HG03108 (cell line): ENCODE results near the gene PIP4K2C.
"Not testable (repeated sequence)": the region's sequence is repeated elsewhere in the genome, so short reads cannot be mapped to it uniquely, and the experiment has no call there.

Experiments used
- ATAC-seq: cut with Tn5 transposase; IDR thresholded peaks from one replicate; pipeline ENCODE4 v1.9.1; 2021; ENCODE audit warnings: moderate library complexity; ENCODE audit not compliant: unreplicated experiment

Gene PIP4K2C

DNA sequence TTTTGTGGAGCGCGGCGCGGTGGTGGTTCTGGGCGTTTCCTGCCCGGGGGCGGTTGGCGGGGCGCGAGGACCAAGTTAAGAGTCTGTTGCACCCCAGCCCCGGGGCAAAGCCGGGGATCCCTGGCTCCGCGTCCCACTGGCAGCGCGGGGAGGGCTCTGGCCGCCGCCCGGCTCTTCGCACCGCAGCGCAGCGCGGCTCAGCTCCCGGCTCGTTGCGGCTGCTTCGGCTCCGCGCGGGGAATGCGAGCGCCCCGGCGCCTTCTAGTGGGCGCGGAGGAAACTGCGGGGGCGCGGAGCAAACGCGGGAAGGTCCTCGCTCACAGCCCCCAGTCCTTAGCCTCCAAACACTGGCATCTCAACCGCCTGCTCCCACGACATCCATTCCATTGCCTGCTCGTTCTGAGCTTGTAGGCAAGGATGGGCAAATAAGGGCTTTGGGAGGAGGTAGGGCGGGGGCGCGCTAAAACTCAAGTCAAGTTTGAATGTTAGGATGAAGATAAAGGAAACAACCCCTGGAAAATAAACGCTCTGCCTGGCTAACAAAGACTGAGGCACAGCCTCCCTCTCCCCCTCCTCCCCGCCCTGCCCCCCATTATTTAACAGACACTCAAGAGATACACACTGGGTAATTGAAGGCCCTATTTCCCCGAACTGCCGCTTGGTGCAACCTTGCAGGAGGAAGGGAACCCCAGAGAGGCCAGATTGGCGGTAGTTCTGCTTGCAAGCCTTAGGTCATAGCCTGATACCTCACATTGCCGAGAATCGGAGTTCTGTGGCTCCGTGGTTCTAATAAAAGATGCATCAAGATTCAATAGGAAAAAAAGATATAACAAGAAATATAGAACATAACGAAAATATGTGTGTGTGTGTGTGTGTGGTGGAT lies 42.2 kb downstream of the PIP4K2C start, which contains the start of gene B4GALNT1:
Gene B4GALNT1 (minus strand): TSS at position 244 of the 883 bp plus-strand sequence. CDS start 1,069 bp downstream, outside the sequence.
- ATAC-seq: peak; percentile 66

DNA sequence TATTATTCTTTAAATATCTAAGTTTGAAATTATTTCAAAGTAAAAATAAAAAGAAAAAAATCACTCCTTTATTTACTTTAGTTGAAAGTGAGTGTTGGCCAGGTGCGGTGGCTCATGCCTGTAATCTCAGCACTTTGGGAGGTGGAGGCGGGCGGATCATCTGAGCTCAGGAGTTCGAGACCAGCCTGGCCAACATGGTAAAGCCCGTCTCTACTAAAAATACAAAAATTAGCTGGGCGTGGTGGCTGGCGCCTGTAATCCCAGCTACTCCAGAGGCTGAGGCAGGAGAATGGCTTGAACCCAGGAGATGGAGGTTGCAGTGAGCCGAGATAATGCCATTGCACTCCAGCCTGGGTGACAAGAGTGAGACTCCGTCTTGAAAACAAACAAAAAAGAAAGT lies 45.7 kb downstream of the PIP4K2C start:
- ATAC-seq: not testable (repeated sequence)

DNA sequence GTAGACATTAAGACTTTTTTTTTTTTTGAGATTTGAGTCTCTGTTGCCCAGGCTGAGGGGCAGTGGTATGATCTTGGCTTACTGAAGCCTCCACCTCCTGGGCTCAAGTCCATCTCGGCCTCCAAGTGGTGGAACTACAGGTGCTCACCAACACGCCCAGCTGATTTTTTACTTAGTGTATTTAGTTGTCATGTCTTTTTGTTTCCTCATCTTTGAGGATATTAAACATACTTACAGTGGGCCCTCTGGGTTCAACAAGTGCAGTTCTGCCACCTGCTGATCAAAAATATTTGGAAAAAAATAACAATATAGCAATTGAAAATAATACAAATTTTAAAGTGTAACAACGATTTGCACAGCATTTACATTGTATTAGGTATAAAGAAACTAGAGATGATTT lies 46.4 kb downstream of the PIP4K2C start:
- no peak for ATAC-seq

DNA sequence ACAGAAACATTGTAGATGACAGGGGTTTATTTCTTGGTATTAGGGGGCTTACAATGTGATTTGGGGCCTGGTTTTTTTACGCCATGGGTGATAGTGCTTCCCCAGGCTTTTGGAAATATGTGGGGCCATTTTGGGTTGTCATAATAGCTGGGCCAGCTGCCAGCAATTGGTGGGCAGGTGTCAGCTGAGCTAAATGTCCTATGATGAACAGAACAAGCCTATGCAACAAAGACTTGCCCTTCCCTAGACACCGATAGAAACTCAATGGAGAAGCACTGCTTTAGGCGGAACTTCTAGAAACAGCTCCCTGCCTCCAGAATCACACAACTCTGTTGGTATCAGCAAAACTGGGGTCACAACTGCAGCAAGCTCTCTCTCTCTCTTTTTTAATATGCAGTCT lies 47.1 kb downstream of the PIP4K2C start:
- no peak for ATAC-seq

DNA sequence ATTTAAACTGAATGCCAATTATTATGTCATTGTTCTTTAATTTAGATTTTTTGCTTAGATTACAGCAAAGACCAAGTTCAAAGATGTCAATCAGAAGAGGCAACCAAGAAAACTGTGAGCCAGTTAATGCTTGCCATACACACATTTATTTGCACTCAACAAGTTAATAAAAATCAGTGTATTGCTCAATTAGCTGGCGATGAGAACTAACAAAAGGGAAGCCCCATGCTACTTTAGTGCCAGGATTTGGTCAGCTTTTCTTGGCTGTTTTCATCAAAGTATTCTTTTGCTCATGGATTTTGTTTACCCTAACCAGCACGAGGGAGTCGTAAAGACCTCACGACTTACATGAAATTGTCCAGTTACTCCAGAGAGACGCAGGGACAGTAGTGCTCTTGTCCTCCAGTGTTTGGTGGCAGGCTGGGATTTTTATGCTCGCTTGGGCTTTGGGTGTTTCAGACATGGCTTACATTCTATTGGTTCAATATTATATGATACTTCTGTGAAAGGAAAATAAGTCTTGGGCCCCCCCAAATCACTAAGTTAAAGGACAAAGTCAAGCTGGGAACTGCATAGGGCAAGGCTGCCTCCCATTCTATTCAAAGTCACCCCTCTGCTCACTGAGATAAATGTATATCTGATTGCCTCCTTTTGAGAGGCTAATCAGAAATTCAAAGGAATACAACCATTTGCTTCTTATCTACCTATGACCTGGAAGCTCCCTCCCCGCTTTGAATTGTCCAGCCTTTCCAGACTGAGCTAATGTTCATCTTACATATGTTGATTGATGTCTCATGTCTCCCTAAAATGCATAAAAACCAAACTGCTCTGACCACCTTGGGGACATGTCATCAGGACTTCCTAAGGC lies 49.4 kb downstream of the PIP4K2C start:
- no peak for ATAC-seq

DNA sequence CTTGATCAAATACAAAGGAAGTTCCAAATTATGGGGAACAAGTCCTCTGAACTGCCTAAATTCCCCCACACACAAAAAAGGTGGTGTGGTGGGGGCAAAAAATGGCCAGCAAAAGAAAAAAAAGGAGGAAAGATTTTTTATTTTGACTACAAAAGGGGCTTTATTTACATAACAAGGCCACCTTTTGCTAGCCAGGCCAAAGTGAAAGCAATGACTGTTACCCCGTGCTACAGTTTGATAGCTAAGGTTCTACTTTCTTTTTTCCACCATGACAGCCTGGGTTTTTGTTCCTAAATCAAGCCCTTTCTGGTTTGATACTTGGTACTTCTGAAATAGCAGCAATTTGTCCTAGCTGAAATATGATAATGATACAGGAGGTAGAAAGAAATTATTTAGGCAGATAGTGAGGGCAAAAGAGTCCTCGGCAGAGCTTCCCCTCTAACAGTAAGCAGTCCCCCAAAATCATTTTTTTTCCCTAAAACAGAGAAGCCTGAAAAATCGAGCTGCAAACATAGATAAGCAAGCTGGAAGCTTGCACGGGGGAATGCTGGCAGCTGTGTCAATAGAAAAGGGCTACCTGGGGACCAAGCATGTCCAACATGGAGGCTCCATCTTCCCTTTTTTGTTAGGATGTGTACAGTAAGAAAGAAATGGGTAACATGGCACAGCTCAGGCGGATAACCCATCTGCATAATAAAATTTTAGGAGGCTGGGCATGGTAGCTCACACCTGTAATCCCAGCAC lies 50.9 kb downstream of the PIP4K2C start:
- ATAC-seq: no peak

DNA sequence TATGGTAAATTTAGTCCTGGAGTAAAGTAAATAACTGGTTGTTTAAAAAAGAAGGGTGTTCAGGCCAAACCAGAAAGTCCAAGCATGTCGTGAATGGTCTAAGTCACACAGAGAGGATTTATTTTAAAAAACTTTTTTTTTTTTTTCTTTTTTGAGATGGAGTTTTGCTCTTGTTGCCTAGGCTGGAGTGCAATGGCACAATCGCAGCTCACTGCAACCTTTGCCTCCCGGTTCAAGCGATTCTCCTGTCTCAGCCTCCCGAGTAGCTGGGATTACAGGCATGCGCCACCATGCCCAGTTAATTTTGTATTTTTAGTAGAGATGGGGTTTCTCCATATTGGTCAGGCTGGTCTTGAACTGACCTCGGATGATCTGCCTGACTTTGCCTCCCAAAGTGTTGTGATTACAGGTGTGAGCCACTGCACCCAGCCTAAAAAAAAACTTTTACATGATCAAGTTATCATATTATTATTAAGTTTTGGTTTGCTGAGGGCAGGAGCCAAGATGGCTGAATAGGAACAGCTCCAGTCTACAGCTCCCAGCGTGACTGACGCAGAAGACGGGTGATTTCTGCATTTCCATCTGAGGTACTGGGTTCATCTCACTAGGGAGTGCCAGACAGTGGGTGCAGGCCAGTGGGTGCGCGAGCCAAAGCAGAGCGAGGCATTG lies 55.1 kb downstream of the PIP4K2C start:
- not testable (repeated sequence) for ATAC-seq

DNA sequence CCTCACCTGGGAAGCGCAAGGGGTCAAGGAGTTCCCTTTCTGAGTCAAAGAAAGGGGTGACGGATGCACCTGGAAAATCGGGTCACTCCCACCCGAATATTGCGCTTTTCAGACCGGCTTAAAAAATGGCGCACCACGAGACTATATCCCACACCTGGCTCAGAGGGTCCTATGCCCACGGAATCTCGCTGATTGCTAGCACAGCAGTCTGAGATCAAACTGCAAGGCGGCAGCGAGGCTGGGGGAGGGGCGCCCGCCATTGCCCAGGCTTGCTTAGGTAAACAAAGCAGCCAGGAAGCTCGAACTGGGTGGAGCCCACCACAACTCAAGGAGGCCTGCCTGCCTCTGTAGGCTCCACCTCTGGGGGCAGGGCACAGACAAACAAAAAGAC lies 55.7 kb downstream of the PIP4K2C start:
- ATAC-seq: not testable (repeated sequence)
